COLO668 (cell line): ENCODE results near the gene NLGN2.

Experiments
- DNase-seq: peaks from one replicate; lab custom pipeline; 2025; ENCODE audit not compliant: unreplicated experiment; lab: John Stamatoyannopoulos, UW

The NLGN2 gene

GRCh38 chr17:7436556-7437368, 29.1 kb downstream of the NLGN2 start:
- peak; percentile 41 for DNase-seq

GRCh38 chr17:7437369-7437863, 29.8 kb downstream of the NLGN2 start:
- no peak for DNase-seq

- no peak for DNase-seq
These were observed 30.4 kb downstream of the NLGN2 start for GRCh38 chr17:7437950-7438614.

GRCh38 chr17:7438656-7439460, 31.2 kb downstream of the NLGN2 start:
- no peak for DNase-seq

- no peak for DNase-seq
These were observed 31.9 kb downstream of the NLGN2 start, which contains the start of gene FGF11 for GRCh38 chr17:7439462-7440112. Gene FGF11, plus strand, starts transcription at chr17:7439512. Its CDS starts 109 bp downstream, at chr17:7439621.

- DNase-seq: peak; percentile 23
These were observed 32.6 kb downstream of the NLGN2 start for GRCh38 chr17:7440113-7440833.

- DNase-seq: no peak
These were observed 33.2 kb downstream of the NLGN2 start for GRCh38 chr17:7440834-7441195.

GRCh38 chr17:7441266-7441665, 33.6 kb downstream of the NLGN2 start:
- no peak for DNase-seq

- no peak for DNase-seq
These were observed 34.5 kb downstream of the NLGN2 start for GRCh38 chr17:7442142-7442541.

- no peak for DNase-seq
These were observed 36.1 kb downstream of the NLGN2 start for GRCh38 chr17:7443499-7444485.

- DNase-seq: peak; percentile 5
These were observed 37.3 kb downstream of the NLGN2 start, which contains the start of gene CHRNB1 for GRCh38 chr17:7444682-7445618. Gene CHRNB1, plus strand, starts transcription at chr17:7445061. Its CDS starts 67 bp downstream, at chr17:7445128.

GRCh38 chr17:7445619-7445968, 37.9 kb downstream of the NLGN2 start:
- DNase-seq: no peak

- no peak for DNase-seq
These were observed 40.8 kb downstream of the NLGN2 start for GRCh38 chr17:7448461-7448860.

- no peak for DNase-seq
These were observed 52.4 kb downstream of the NLGN2 start for GRCh38 chr17:7459961-7460545.

- DNase-seq: no peak
These were observed 53.4 kb downstream of the NLGN2 start for GRCh38 chr17:7460850-7461660.

GRCh38 chr17:7462474-7463371, 55.1 kb downstream of the NLGN2 start:
- DNase-seq: no peak
